HepG2 (cell line): ENCODE data around the gene ABO. TPM values are rescaled to one million over a fixed set of nuclear protein-coding genes. Genes with fewer than 3 reads are reported as not detected.

Experiments used
- ETV5 ChIP-seq: IDR thresholded peaks from 2 replicates; pipeline ENCODE4 v1.6.1; 2018; ENCODE audit warnings: missing biosample characterization, missing genetic modification reagents, inconsistent platforms, borderline replicate concordance
- GATAD1 ChIP-seq: IDR thresholded peaks from 2 replicates; pipeline ENCODE4 v1.6.1; 2016; ENCODE audit warnings: missing genetic modification reagents, missing compliant biosample characterization
- MAFK ChIP-seq, 2 experiments: IDR thresholded peaks in 1 of 2; conservative IDR thresholded peaks in 1 of 2; 2 replicates each; pipeline ENCODE4 v1.6.1; 2011; ENCODE audit warnings: improper control_type of control experiment in 2 of 2, low read length in 2 of 2
- PITX1 ChIP-seq: sonication (generic); formaldehyde crosslinking; IDR thresholded peaks from 2 replicates; pipeline ENCODE4 v1.5.1; 2020; ENCODE audit warnings: mild to moderate bottlenecking, missing genetic modification reagents
- TGIF2 ChIP-seq: IDR thresholded peaks from 2 replicates; pipeline ENCODE4 v1.6.1; 2016; ENCODE audit warnings: control low read depth, missing compliant biosample characterization
- ZNF530 ChIP-seq: sonication (generic); formaldehyde crosslinking; IDR thresholded peaks from 2 replicates; pipeline ENCODE4 v1.5.0; 2020; ENCODE audit warnings: low read depth, mild to moderate bottlenecking, missing genetic modification reagents
- polyA plus RNA-seq, 8 experiments: library from polyadenylated mRNA; depleted of rRNA in 3 of 8; stranded (reverse) in 7 of 8; unstranded in 1 of 8; fragments of >200 nt; fragmentation: Illumina TruSeq in 4 of 8; extraction: Trizol in 4 of 8; gene quantifications; 2 replicates each; pipeline versions ENCODE4 v1.2.1 to v1.2.3, GENCODE V29; 2011 to 2016; ENCODE audit warnings: low read depth in 4 of 8, missing spikeins in 1 of 8, mixed read lengths in 1 of 8; ENCODE audit not compliant: insufficient read depth in 1 of 8
- total RNA-seq, 5 experiments: library from RNA; depleted of rRNA; stranded (reverse); fragments of >200 nt; fragmentation: Illumina TruSeq; extraction: Trizol; gene quantifications; 2 replicates each; pipeline ENCODE4 v1.2.3, GENCODE V29; 2016; ENCODE audit warnings: low read depth in 1 of 5
- TF ChIP-seq, protein P1 (sequence below): sonication (generic); formaldehyde crosslinking; IDR thresholded peaks from 2 replicates; pipeline ENCODE4 v1.4.0; 2020; ENCODE audit warnings: missing genetic modification reagents
- TF ChIP-seq, protein P2 (sequence below): sonication (generic); formaldehyde crosslinking; IDR thresholded peaks from 2 replicates; pipeline ENCODE4 v1.5.0; 2020; ENCODE audit warnings: mild to moderate bottlenecking, missing genetic modification reagents, moderate library complexity
- TF ChIP-seq, protein P3 (sequence below): sonication (generic); formaldehyde crosslinking; IDR thresholded peaks from 2 replicates; pipeline ENCODE4 v1.4.0; 2020; ENCODE audit warnings: missing genetic modification reagents, borderline replicate concordance

Gene ABO
- total and polyA plus RNA-seq, 2 of the 13 experiments (the other 11 are each of a cell fraction or from before 2014, with no cell fraction given), result not detected

GRCh38 chr9:133258061-133259015, 16.7 kb downstream of the ABO start (continued):
- TF ChIP-seq, protein P1, sequence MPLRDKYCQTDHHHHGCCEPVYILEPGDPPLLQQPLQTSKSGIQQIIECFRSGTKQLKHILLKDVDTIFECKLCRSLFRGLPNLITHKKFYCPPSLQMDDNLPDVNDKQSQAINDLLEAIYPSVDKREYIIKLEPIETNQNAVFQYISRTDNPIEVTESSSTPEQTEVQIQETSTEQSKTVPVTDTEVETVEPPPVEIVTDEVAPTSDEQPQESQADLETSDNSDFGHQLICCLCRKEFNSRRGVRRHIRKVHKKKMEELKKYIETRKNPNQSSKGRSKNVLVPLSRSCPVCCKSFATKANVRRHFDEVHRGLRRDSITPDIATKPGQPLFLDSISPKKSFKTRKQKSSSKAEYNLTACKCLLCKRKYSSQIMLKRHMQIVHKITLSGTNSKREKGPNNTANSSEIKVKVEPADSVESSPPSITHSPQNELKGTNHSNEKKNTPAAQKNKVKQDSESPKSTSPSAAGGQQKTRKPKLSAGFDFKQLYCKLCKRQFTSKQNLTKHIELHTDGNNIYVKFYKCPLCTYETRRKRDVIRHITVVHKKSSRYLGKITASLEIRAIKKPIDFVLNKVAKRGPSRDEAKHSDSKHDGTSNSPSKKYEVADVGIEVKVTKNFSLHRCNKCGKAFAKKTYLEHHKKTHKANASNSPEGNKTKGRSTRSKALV (CRISPR knock-in tag), result no peak
- TF ChIP-seq TGIF2 (no peak), GATAD1 (CRISPR knock-in tag) (no peak), ETV5 (CRISPR knock-in tag) (no peak), PITX1 (CRISPR knock-in tag) (peak; percentile 56; the same call in 1 of the 2 replicates), MAFK (conservative IDR thresholded peaks at IDR 0.05 in 1 of 2, IDR thresholded peaks at IDR 0.05 in 1 of 2; ENCODE audit: low read length in 2 of 2) (peak; percentile 52 to 60), ZNF530 (CRISPR knock-in tag) (no peak)
- TF ChIP-seq, protein P2, sequence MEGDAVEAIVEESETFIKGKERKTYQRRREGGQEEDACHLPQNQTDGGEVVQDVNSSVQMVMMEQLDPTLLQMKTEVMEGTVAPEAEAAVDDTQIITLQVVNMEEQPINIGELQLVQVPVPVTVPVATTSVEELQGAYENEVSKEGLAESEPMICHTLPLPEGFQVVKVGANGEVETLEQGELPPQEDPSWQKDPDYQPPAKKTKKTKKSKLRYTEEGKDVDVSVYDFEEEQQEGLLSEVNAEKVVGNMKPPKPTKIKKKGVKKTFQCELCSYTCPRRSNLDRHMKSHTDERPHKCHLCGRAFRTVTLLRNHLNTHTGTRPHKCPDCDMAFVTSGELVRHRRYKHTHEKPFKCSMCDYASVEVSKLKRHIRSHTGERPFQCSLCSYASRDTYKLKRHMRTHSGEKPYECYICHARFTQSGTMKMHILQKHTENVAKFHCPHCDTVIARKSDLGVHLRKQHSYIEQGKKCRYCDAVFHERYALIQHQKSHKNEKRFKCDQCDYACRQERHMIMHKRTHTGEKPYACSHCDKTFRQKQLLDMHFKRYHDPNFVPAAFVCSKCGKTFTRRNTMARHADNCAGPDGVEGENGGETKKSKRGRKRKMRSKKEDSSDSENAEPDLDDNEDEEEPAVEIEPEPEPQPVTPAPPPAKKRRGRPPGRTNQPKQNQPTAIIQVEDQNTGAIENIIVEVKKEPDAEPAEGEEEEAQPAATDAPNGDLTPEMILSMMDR (CRISPR knock-in tag), result peak; percentile 23
- TF ChIP-seq, protein P3, sequence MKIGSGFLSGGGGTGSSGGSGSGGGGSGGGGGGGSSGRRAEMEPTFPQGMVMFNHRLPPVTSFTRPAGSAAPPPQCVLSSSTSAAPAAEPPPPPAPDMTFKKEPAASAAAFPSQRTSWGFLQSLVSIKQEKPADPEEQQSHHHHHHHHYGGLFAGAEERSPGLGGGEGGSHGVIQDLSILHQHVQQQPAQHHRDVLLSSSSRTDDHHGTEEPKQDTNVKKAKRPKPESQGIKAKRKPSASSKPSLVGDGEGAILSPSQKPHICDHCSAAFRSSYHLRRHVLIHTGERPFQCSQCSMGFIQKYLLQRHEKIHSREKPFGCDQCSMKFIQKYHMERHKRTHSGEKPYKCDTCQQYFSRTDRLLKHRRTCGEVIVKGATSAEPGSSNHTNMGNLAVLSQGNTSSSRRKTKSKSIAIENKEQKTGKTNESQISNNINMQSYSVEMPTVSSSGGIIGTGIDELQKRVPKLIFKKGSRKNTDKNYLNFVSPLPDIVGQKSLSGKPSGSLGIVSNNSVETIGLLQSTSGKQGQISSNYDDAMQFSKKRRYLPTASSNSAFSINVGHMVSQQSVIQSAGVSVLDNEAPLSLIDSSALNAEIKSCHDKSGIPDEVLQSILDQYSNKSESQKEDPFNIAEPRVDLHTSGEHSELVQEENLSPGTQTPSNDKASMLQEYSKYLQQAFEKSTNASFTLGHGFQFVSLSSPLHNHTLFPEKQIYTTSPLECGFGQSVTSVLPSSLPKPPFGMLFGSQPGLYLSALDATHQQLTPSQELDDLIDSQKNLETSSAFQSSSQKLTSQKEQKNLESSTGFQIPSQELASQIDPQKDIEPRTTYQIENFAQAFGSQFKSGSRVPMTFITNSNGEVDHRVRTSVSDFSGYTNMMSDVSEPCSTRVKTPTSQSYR (CRISPR knock-in tag), result no peak; the same call in 1 of the 2 replicates
- TF ChIP-seq, all 625 proteins: peak for 22
